Measurements from ENCODE around the gene C17orf75.
"Not testable (repeated sequence)": the region's sequence is repeated elsewhere in the genome, so short reads cannot be mapped to it uniquely, and the experiment has no call there.

Gene C17orf75

DNA sequence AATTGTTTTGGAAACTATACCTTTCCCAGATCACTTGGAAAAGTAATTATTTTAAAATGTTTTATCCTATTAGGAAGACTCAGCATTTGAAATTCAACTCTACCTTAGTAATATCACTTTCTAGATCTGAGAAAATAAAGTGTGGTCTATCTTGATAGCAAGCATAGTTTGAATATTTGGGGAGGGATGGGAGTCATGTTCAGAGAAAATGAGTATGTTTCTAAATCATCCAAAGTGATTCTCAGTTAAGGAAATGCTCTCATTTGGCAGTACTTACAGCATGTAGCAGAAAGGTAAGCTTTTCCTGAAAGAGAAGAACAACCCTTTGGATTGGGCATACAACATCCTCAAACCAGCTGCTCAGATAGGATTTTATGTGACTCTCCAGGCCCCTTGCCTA, 6.9 kb downstream of the C17orf75 start:
- no peak for ATAC-seq (replicated peaks; ENCODE audit: extremely low read depth, poor library complexity, severe bottlenecking)
- Mint-ChIP-seq H3K27ac (ENCODE audit: low read depth) (no peak overlapping the region), H3K4me1 (peaks cover 19% of the 10 kb centered on the region), H3K27me3 (no peaks in the 10 kb centered on the region), H3K36me3 (ENCODE audit: insufficient read depth) (peaks cover 16% of the 10 kb centered on the region), H3K9me3 (no peaks in the 10 kb centered on the region), H3K4me3 (no peak overlapping the region)
- no peak for DNase-seq (ENCODE audit: low spot score in 2 of 2)

DNA sequence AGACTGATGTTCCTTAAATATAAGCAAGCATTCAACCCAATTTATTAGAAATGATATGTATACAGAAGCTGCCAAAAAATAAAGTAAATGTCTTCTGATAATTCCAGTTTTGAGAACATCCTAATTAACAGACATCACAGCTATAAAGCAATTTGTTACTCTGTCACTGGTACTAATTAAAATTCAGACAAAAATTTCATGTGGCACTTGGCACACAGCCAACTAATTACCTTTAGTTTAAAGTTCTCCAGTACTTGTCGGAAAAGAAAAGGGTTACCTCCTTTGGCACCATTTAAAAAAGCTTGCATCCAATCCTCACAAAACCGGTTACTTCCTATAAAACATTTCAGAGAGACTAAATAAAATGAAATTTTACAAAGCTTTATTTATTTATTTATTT, 8.8 kb downstream of the C17orf75 start:
- DNase-seq (ENCODE audit: low spot score in 2 of 2), result no peak
- ATAC-seq (replicated peaks; ENCODE audit: extremely low read depth, poor library complexity, severe bottlenecking), result no peak
- no peak overlapping the region for H3K4me3 Mint-ChIP-seq
- H3K4me1 Mint-ChIP-seq, result peaks cover 19% of the 10 kb centered on the region
- H3K27me3 Mint-ChIP-seq, result no peaks in the 10 kb centered on the region
- peaks cover 14% of the 10 kb centered on the region for H3K36me3 Mint-ChIP-seq (ENCODE audit: insufficient read depth)
- no peaks in the 10 kb centered on the region for H3K9me3 Mint-ChIP-seq
- no peak overlapping the region for H3K27ac Mint-ChIP-seq (ENCODE audit: low read depth)

DNA sequence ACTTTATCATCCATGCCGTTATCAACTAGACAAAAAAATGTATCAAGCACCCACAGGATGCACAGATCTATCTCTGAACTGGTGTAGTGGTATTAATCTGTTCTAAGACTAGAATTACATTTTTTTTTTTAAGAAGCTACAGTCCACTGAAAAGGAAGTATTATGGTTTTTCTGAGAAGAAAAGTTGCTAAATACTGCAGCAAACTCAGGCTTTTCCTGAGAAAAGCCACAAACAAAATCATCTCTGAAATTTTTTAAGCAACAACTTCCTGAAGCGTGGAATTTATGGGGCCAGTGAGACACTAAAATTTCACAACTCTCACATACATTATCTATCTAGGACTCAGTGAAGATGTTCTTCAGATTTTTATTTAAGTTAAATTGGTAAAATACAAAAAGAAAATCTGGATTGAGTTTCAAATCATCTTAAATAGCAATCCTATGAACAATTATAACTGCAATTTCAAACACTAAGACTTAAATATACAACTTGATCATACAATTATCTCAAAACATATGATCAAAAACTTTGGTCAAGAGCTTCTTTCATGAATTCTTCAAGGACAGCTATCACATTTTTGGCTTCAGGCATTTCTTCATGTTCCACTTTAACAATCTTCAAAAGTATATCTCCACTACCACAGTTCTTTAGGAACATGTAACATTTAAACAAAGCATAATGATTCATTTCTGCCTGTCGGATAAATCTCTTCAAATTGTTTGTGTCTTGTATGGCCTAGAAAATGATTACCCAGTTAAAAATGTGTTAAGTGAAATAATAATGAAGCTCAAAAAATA, 10.5 kb downstream of the C17orf75 start:
- no peak for ATAC-seq (replicated peaks; ENCODE audit: extremely low read depth, poor library complexity, severe bottlenecking)
- Mint-ChIP-seq H3K27me3 (no peaks in the 10 kb centered on the region), H3K36me3 (ENCODE audit: insufficient read depth) (peaks cover 11% of the 10 kb centered on the region), H3K9me3 (no peaks in the 10 kb centered on the region), H3K4me3 (peak overlapping the region; percentile 23), H3K4me1 (peaks cover 19% of the 10 kb centered on the region), H3K27ac (ENCODE audit: low read depth) (peak overlapping the region; percentile 64)
- no peak for DNase-seq (ENCODE audit: low spot score in 2 of 2)

DNA sequence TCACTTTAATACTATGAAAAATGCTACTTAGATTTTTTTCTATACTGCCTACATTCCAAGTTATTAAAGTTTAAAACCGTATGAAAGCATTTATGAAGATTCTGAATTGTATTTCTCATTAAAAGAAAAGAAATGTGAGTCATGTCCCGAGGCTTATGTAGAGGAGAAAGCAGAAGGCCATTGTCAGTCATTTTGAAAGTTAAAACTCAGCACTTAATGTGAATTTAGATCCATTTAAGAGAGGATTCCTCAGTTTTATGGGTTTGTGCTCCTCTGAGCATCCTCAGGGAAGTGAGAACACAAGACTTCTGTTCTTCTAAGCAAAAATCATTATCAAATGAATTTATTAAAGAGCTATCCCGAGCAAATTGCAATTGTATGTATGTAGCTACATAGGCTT, 11.8 kb downstream of the C17orf75 start:
- peaks cover 5% of the 10 kb centered on the region for H3K36me3 Mint-ChIP-seq (ENCODE audit: insufficient read depth)
- H3K27ac Mint-ChIP-seq (ENCODE audit: low read depth), result peak overlapping the region; percentile 64
- no peaks in the 10 kb centered on the region for H3K27me3 Mint-ChIP-seq
- ATAC-seq (replicated peaks; ENCODE audit: extremely low read depth, poor library complexity, severe bottlenecking) (no peak), DNase-seq (ENCODE audit: low spot score in 2 of 2) (no peak)
- H3K9me3 Mint-ChIP-seq, result no peaks in the 10 kb centered on the region
- H3K4me1 Mint-ChIP-seq, result peaks cover 19% of the 10 kb centered on the region
- H3K4me3 Mint-ChIP-seq, result no peak overlapping the region

DNA sequence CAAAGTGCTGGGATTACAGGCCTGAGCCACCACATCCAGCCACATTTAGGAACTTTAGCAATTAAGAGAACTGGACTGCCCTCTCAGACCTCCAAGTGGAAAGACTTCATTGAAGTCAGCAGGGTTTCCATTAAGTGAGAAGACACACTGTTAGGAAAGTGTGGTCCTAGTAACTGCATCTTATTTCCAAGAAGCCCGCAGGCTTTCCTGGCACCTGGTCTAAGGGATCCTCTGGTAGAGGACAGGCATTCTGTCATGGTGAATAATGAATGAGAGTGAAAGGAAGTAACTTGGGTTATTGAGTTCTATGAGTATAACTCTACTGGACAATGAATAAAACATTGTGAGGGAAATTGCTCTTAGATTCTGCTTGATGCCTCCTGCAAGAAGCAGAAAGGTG, 14.1 kb downstream of the C17orf75 start:
- Mint-ChIP-seq H3K4me3 (no peak overlapping the region), H3K36me3 (ENCODE audit: insufficient read depth) (no peaks in the 10 kb centered on the region), H3K27ac (ENCODE audit: low read depth) (no peak overlapping the region), H3K9me3 (no peaks in the 10 kb centered on the region), H3K4me1 (peaks cover 22% of the 10 kb centered on the region), H3K27me3 (no peaks in the 10 kb centered on the region)
- ATAC-seq (replicated peaks; ENCODE audit: extremely low read depth, poor library complexity, severe bottlenecking) (no peak), DNase-seq (ENCODE audit: low spot score in 2 of 2) (no peak)

DNA sequence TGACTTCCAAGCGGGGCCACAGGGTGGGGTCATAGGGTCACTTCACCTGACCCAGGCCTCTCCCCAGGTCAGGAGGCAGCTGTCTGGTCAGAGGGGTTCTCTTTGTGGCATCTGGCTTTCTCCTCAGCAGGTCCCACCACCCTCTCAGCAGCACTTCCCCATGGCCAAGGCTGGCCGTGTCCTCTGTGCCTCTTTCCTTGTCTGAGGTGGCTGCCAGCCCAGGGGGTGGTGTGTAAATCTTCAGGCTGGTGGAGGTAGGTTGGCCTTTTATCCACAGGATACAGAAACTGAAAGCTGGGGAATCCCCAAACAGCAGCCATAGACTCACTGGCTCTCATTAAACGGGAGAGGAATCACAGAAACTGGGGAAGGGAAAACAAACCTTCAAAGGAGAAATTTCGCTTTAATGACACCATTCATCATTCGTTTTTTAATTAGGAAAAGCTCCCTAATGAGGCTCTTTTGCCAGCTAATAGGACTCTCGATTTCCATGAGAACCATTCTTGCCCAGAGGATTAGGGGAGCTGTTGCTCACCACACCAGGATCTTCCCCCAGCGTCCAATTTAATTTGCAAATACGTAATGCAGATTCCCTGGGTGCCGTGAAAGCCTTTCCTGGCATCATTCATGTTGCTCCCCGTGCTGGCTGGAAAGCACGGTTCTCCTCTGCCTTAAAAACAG, 18.0 kb downstream of the C17orf75 start:
- peaks cover 8% of the 10 kb centered on the region for H3K4me1 Mint-ChIP-seq
- ATAC-seq (replicated peaks; ENCODE audit: extremely low read depth, poor library complexity, severe bottlenecking), result peak; percentile 60
- no peak for DNase-seq (ENCODE audit: low spot score in 2 of 2)
- H3K27ac Mint-ChIP-seq (ENCODE audit: low read depth), result peak overlapping the region; percentile 38
- H3K9me3 Mint-ChIP-seq, result no peaks in the 10 kb centered on the region
- H3K4me3 Mint-ChIP-seq, result no peak overlapping the region
- H3K27me3 Mint-ChIP-seq, result no peaks in the 10 kb centered on the region
- no peaks in the 10 kb centered on the region for H3K36me3 Mint-ChIP-seq (ENCODE audit: insufficient read depth)

DNA sequence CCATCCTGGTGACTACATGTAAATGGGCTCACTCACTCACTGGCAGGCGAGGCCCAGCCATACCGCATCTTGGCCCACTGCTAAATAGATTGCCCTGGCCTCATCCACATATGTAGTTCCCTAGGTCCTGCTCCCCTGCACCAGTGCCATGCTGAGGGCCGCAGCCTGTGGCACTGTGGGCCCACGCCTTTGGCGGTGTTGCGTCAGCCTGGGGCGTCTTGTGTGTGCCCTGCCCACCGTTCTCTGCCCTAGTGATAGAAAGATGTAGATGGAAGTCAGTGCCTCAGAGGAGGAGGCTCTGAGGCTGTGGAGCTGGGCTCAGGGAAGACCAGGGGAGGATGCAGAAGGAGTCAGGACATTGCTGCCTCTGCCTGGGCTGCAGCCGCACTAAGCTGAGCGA, 18.9 kb downstream of the C17orf75 start:
- H3K9me3 Mint-ChIP-seq, result no peaks in the 10 kb centered on the region

DNA sequence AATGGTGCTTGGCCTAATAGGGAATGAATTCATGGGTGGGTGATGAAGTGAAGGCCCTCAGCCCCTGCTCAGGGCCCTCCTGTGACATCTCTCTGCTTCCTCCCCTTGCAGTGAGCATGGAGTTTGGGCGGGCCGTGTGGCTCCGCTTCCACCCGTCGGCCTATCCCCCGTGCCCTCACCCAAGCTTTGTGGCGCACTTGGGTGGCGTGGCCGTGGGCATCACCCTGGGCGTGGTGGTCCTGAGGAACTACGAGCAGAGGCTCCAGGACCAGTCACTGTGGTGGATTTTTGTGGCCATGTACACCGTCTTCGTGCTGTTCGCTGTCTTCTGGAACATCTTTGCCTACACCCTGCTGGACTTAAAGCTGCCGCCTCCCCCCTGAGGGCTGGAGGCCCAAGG, 21.1 kb downstream of the C17orf75 start:
- Mint-ChIP-seq H3K4me1 (peaks cover 8% of the 10 kb centered on the region), H3K9me3 (no peaks in the 10 kb centered on the region), H3K27me3 (peaks cover 4% of the 10 kb centered on the region), H3K36me3 (ENCODE audit: insufficient read depth) (no peaks in the 10 kb centered on the region), H3K27ac (ENCODE audit: low read depth) (no peak overlapping the region), H3K4me3 (no peak overlapping the region)
- no peak for ATAC-seq (replicated peaks; ENCODE audit: extremely low read depth, poor library complexity, severe bottlenecking)
- no peak for DNase-seq (ENCODE audit: low spot score in 2 of 2)

More for the DNA sequence above, 18.9 kb downstream of the C17orf75 start:
- no peaks in the 10 kb centered on the region for H3K27me3 Mint-ChIP-seq
- no peaks in the 10 kb centered on the region for H3K36me3 Mint-ChIP-seq (ENCODE audit: insufficient read depth)
- peaks cover 8% of the 10 kb centered on the region for H3K4me1 Mint-ChIP-seq
- H3K27ac Mint-ChIP-seq (ENCODE audit: low read depth), result peak overlapping the region; percentile 38
- ATAC-seq (replicated peaks; ENCODE audit: extremely low read depth, poor library complexity, severe bottlenecking) (no peak), DNase-seq (ENCODE audit: low spot score in 2 of 2) (no peak)
- H3K4me3 Mint-ChIP-seq, result no peak overlapping the region

DNA sequence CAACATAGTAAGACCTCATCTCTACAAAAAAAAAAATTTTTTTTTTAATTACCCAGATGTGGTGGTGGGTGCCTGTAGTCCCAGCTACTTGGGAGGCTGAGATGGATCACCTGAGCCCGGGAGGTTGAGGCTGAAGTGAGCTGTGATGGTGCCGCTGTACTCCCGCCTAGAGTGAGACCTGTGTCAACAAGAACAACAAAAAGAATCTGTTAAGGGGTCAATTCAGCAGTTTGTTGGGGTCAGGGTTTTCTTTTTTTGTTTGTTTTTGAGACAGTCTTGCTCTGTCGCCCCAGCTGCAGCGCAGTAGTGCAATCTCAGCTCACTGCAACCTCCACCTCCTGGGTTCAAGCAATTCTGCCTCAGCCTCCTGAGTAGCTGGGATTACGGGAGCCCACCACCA, 21.9 kb downstream of the C17orf75 start:
- DNase-seq (ENCODE audit: low spot score in 2 of 2); ATAC-seq (replicated peaks; ENCODE audit: extremely low read depth, poor library complexity, severe bottlenecking); H3K9me3 Mint-ChIP-seq; H3K36me3 Mint-ChIP-seq (ENCODE audit: insufficient read depth); H3K4me1 Mint-ChIP-seq; H3K27ac Mint-ChIP-seq (ENCODE audit: low read depth); H3K4me3 Mint-ChIP-seq: not testable (repeated sequence)
- peaks cover 10% of the 10 kb centered on the region for H3K27me3 Mint-ChIP-seq

DNA sequence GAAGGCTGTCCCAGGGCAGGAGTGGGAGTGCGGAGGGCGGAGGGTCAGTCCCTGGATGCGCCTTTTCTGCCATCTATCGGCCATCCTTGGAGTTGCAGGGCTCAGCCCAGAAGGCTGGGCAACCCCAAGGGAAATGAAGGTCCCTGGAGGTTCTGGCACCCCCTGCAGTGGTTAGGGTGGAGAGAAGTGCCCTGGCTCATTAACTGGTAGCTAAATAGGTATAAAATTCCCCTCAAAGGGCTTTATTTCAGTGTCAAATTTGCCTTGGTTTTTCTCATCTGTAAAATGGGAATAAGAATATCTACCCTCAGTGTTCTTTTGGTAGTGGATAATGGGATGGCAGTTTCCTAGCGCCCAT, 22.4 kb downstream of the C17orf75 start:
- DNase-seq (ENCODE audit: low spot score in 2 of 2) (peak; percentile 55 to 71), ATAC-seq (replicated peaks; ENCODE audit: extremely low read depth, poor library complexity, severe bottlenecking) (peak; percentile 84)
- H3K27me3 Mint-ChIP-seq, result peaks cover 10% of the 10 kb centered on the region
- H3K4me1 Mint-ChIP-seq, result peaks cover 8% of the 10 kb centered on the region
- H3K4me3 Mint-ChIP-seq, result peak overlapping the region; percentile 65
- no peaks in the 10 kb centered on the region for H3K36me3 Mint-ChIP-seq (ENCODE audit: insufficient read depth)
- no peaks in the 10 kb centered on the region for H3K9me3 Mint-ChIP-seq
- no peak overlapping the region for H3K27ac Mint-ChIP-seq (ENCODE audit: low read depth)

DNA sequence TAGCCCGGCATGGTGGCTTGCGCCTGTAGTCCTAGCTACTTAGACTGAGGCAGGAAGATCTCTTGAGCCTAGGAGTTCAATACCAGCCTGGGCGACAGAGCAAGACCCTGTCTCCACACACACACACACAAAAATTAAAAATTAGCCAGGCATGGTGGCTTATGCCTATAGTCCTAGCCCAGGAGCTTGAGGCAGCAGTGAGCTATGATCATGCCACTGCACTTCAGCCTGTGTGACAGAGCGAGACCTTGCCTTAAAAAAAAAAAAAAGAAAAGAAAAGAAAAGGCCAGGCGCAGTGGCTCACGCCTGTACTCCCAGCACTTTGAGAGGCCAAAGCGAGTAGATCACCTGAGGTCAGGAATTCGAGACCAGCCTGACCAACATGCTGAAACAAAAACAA, 23.9 kb downstream of the C17orf75 start:
- peaks cover 6% of the 10 kb centered on the region for H3K4me1 Mint-ChIP-seq
- no peak overlapping the region for H3K4me3 Mint-ChIP-seq
- peaks cover 10% of the 10 kb centered on the region for H3K27me3 Mint-ChIP-seq
- no peaks in the 10 kb centered on the region for H3K9me3 Mint-ChIP-seq
- H3K36me3 Mint-ChIP-seq (ENCODE audit: insufficient read depth), result no peaks in the 10 kb centered on the region
- DNase-seq (ENCODE audit: low spot score in 2 of 2) (no peak), ATAC-seq (replicated peaks; ENCODE audit: extremely low read depth, poor library complexity, severe bottlenecking) (no peak)
- H3K27ac Mint-ChIP-seq (ENCODE audit: low read depth), result no peak overlapping the region

DNA sequence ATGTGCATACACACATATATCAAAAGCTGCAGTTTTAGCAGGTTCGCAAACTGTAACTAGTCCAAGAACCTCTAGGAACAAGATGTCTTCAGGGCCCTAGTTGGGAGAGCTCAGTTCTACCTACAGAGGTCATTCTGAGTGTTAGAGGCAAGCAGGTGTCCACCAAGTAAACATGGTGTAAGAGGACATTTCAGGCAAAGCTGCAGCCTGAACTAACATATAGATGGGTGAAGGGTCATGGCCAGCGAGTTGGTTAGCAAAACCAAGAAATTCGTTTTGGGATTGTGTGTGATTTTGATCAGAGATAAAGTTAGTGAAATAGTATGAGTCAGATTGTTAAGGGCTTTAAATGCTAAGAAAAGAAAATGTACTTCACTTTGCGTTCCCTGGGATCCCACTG, 24.6 kb downstream of the C17orf75 start:
- Mint-ChIP-seq H3K4me3 (no peak overlapping the region), H3K36me3 (ENCODE audit: insufficient read depth) (no peaks in the 10 kb centered on the region), H3K27me3 (peaks cover 10% of the 10 kb centered on the region), H3K9me3 (no peaks in the 10 kb centered on the region), H3K4me1 (peaks cover 4% of the 10 kb centered on the region), H3K27ac (ENCODE audit: low read depth) (no peak overlapping the region)
- ATAC-seq (replicated peaks; ENCODE audit: extremely low read depth, poor library complexity, severe bottlenecking) (no peak), DNase-seq (ENCODE audit: low spot score in 2 of 2) (no peak)

DNA sequence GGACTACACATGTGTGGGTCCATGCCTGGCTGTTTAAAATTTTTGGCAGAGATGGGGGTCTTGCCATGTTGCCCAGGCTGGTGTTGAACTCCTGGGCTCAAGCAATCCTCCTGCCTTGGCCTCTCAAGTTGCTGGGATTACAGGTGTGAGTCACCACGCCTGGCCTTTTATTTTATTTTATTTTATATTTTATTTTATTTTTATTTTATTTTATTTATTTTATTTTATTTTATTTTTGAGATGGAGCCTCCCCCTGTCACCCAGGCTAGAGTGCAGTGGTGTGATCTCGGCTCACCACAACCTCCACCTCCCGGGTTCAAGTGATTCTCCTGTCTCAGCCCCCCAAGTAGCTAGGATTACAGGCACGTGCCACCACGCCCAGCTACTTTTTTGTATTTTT, 25.3 kb downstream of the C17orf75 start:
- H3K4me1 Mint-ChIP-seq; H3K36me3 Mint-ChIP-seq (ENCODE audit: insufficient read depth); DNase-seq (ENCODE audit: low spot score in 2 of 2); ATAC-seq (replicated peaks; ENCODE audit: extremely low read depth, poor library complexity, severe bottlenecking); H3K4me3 Mint-ChIP-seq; H3K27ac Mint-ChIP-seq (ENCODE audit: low read depth); H3K9me3 Mint-ChIP-seq: not testable (repeated sequence)
- H3K27me3 Mint-ChIP-seq, result peaks cover 10% of the 10 kb centered on the region
